ELR (cell line): ENCODE data around the gene TRIM72.
"Not testable (repeated sequence)": the region's sequence is repeated elsewhere in the genome, so short reads cannot be mapped to it uniquely, and the experiment has no call there.

Experiments
- DNase-seq: peaks from one replicate; pipeline ENCODE4 v3.0.0-alpha.2; 2015; ENCODE audit warnings: low read depth

Gene TRIM72

GRCh38 chr16:31256466-31256865 is 42.5 kb downstream of the TRIM72 start:
- no peak for DNase-seq

DNA sequence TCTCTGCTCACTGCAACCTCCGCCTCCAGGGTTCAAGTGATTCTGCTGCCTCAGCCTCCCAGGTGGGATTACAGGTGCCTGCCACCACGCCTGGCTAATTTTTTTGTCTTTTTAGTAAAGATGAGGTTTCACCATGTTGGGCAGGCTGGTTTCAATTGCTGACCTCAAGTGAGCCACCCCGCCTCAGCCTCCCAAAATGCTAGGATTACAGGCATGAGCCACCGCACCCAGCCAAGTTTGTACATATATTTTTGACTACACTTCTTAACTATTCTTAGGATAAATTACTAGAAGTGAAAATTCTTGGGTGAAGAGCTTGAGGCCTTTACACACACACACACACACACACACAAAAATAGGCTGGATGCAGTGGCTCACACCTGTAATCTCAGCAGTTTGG is 44.4 kb downstream of the TRIM72 start:
- DNase-seq: no peak

DNA sequence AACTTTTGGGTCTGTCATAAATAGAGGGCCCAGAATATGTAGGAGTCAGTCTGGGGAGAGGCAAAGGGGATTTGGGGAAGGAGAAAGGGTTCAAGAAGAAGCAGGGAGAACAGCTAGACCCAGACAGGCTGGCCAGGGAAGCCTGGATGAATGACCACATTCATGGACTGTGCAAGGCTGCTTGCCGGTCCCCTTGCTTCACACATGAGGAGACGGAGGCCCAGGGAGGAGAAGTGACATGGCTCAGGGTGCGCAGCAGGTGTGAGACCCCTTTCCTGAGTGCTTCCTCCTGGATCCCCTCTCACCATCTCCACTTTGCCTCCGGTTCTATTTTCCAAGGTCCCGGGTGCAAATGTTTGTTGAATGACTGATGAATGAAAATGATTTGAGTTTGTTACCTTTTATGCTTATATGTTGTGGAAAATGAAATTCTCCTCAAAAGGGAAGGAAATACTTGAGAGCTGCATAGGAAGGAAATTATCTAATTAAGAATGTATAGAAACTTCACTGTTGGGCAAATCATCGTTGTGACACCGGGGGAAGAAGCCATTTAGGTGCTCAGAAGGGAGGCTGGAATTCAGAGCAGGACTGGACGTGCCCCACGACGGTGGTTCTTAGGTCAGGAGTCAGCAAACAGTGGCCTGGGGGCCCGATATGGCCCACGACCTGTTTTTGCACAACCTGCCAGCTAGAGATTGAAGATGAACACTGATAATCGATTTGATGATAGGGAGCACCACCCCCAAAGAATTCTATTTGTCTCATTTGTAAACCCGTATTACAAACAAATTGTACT is 46.4 kb downstream of the TRIM72 start:
- no peak for DNase-seq

DNA sequence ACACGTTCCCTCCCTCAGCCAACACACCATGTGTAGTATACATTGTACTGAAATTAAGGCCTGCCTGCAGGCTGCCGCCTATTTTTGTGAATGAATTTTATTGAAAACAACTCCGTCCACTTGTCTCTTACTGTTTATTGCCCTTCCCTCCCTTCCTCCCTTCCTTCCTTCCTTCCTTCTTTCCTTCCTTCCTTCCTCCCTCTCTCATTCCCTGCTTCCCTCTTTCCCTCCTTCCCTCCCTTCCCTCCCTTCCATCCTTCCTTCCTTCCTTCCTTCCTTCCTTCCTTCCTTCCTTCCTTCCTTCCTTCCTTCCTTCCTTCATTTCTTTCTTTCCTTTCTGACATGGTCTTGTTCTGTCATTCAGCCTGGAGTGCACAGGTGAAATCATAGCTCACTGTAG is 48.2 kb downstream of the TRIM72 start:
- DNase-seq: no peak

DNA sequence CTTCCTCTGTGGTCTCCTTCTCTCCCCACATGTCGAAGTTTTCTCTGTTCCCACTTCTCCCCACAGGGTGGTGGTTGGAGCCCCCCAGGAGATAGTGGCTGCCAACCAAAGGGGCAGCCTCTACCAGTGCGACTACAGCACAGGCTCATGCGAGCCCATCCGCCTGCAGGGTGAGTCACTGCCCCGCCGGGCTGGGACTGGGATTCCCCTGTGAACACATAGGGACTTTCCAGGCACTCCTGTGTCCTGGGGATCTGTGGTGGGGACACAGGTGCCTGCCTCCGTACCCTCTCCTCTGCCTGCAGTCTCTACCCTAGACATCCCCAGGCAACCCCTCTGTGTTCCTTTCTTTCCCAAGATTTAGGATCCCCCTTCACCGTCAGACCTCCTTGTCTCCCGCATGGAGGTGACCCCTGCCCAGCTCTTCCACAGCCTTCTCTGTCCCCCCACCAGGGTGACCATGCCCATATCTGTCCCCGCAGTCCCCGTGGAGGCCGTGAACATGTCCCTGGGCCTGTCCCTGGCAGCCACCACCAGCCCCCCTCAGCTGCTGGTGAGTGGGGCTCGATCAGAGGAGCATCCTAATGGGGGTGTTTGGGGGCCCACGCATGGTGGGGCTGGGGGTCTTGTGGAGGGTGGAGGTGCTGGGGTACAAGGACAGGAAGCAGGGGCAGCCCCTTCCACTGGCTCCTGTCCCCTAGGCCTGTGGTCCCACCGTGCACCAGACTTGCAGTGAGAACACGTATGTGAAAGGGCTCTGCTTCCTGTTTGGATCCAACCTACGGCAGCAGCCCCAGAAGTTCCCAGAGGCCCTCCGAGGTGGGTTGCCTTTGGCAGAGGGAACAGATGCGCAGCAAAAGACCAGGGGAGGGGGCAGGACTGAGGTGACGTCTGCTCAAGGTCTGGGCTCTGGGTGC is 51.7 kb downstream of the TRIM72 start:
- DNase-seq: peak; percentile 72

DNA sequence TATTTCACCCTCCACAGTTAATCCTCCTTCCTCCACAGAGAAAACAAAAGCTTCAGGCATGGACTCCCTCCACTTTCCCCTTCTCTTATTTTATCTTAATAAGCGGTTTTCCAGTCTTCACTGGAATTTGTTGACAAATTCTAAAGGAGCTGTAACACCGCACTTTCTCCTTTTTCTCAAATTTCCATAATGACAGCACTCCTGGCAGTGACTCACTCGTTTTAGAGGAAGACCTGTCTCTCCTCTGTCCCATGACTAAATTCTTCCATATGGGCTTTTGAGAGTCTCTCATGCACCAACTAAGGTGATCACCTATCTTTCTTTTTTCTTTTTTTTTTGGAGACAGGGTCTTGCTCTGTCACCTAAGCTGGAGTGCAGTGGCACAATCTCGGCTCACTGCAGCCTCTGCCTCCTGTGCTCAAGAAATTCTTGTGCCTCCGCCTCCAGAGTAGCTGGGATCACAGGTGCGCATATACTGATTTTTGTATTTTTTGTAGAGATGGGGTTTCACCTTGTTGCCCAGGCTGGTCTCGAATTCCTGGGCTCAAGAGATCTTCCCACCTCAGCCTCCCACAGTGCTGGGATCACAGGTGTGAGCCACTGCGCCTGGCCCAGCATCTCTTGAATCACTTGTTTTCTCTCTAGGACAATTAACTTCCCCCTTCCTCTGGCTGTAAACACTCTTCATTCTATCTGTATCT is 53.6 kb downstream of the TRIM72 start:
- DNase-seq: peak; percentile 35

DNA sequence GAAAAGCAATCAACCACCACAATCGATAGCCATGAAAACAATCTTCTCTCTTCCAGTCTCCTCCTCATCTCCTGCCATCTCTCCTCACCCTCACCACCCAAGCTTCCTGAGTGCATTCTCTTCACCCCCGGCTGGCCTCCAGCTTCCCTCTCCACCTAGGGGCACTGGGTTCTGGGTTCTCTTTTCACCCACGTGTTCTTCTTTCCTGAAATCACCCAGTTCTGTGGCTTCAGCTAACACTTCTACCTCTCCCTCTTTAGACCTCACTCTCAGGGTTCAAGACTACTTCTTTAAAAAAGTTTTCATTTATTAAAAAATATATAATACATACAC is 54.1 kb downstream of the TRIM72 start:
- DNase-seq: no peak

GRCh38 chr16:31268891-31269290 is 55.0 kb downstream of the TRIM72 start:
- DNase-seq: no peak

GRCh38 chr16:31269541-31269940 is 55.6 kb downstream of the TRIM72 start:
- DNase-seq: no peak

- DNase-seq: not testable (repeated sequence)
Observed at GRCh38 chr16:31269973-31270372, 56.1 kb downstream of the TRIM72 start.

- no peak for DNase-seq
Observed at GRCh38 chr16:31270795-31271194, 56.9 kb downstream of the TRIM72 start.

GRCh38 chr16:31271621-31272190 is 57.8 kb downstream of the TRIM72 start:
- no peak for DNase-seq

- DNase-seq: no peak
Observed at GRCh38 chr16:31273187-31273586, 59.3 kb downstream of the TRIM72 start.

- no peak for DNase-seq
Observed at GRCh38 chr16:31273676-31274075, 59.8 kb downstream of the TRIM72 start.

DNA sequence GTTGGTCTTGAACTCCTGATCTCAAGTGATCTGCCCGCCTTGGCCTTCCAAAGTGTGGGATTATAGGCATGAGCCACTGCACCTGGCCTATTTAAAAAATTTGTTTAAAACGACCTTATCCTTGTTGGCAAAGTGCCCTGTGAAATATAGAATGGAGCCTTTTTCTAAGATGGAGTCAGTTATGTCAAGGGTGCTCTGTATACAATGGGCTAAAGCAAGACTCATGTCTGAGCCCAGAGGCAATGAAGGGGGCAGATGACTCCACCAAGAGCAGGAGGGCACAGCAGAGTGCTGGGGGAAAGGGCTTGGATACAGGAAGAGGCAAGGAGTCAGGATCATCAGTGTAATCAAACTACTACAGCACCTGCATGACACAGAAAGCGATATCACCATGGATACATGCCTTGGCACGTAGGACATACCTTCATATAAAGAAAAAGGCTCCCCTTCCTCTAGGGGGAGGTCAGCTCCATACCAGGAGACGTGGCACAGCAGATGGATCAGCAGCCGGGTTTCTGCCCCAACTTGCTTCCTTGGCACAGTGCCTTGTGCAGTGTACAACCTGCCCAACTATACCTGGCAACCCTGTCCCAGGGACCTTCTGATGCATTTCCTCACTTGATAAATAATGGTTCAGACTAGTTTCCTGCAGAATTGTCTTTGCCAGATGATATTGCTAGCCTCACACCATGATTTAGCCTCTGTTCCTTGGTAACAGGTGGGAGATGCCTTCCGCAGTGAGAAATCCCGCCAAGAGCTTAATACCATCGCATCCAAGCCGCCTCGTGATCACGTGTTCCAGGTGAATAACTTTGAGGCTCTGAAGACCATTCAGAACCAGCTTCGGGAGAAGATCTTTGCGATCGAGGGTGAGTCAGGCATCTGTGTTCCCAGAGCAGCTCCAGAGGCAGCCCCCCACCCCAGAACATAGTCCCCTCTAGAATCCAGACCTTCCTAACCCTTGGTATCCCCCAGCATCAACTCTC is 61.2 kb downstream of the TRIM72 start:
- DNase-seq: no peak

- DNase-seq: no peak
Observed at GRCh38 chr16:31276600-31276999, 62.7 kb downstream of the TRIM72 start.

DNA sequence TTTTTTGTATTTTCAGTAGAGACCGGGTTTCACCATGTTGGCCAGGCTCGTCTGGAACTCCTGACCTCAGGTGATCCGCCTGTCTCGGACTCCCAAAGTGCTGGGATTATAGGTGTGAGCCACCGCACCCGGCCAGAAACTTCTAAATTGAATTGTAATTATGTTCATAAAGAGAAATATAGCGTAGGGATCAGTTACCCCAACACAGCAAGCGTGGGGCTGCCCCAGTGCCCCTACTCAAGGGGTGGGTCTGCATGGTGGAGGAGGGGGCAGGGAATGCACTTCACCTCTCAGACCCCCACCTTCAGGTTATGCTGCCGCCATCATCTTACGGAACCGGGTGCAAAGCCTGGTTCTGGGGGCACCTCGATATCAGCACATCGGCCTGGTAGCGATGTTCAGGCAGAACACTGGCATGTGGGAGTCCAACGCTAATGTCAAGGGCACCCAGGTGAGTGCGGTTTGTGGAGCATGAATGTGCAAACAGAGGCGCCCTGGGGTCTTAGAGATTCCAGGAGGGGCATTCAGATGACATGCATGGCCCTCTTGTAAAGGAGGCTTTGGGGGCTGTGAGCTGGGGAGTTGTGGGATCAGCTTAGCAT is 63.8 kb downstream of the TRIM72 start:
- DNase-seq: no peak

- DNase-seq: not testable (repeated sequence)
Observed at GRCh38 chr16:31278853-31279252, 64.9 kb downstream of the TRIM72 start.
